HepG2 (cell line): ENCODE results near the gene TDRD9. TPM values are rescaled to one million over a fixed set of nuclear protein-coding genes. Genes with fewer than 3 reads are reported as not detected.
A peak's percentile ranks its signal among the peaks of the same experiment; 100 is the strongest.

Experiments
- ARID2 ChIP-seq: sonication (generic); formaldehyde crosslinking; IDR thresholded peaks from 2 replicates; pipeline ENCODE4 v1.8.1; 2022; ENCODE audit warnings: mild to moderate bottlenecking, missing genetic modification reagents, borderline replicate concordance
- ELF1 ChIP-seq: sonication (generic); formaldehyde crosslinking; IDR thresholded peaks from 2 replicates; pipeline ENCODE4 v1.4.0; 2020; ENCODE audit warnings: missing genetic modification reagents
- HNF4A ChIP-seq: sonication (generic); formaldehyde crosslinking; IDR thresholded peaks from 2 replicates; pipeline ENCODE4 v1.4.0; 2020; ENCODE audit warnings: missing genetic modification reagents
- MED8 ChIP-seq: sonication (generic); formaldehyde crosslinking; IDR thresholded peaks from 2 replicates; pipeline ENCODE4 v1.8.1; 2023; ENCODE audit warnings: mild to moderate bottlenecking, missing genetic modification reagents; ENCODE audit not compliant: insufficient replicate concordance
- MEIS2 ChIP-seq: sonication (generic); formaldehyde crosslinking; IDR thresholded peaks from 2 replicates; pipeline ENCODE4 v1.9.0; 2021; ENCODE audit warnings: mild to moderate bottlenecking, missing genetic modification reagents
- NFAT5 ChIP-seq: sonication (generic); formaldehyde crosslinking; IDR thresholded peaks from 2 replicates; pipeline ENCODE4 v1.4.0; 2020; ENCODE audit warnings: missing genetic modification reagents
- REPIN1 ChIP-seq: sonication (generic); formaldehyde crosslinking; IDR thresholded peaks from 2 replicates; pipeline ENCODE4 v1.8.0; 2022; ENCODE audit warnings: missing genetic modification reagents, low read depth, mild to moderate bottlenecking, borderline replicate concordance
- SALL2 ChIP-seq: sonication (generic); formaldehyde crosslinking; IDR thresholded peaks from 2 replicates; pipeline ENCODE4 v1.8.1; 2023; ENCODE audit warnings: mild to moderate bottlenecking, missing genetic modification reagents, inconsistent platforms
- ZBTB33 ChIP-seq: sonication (generic); formaldehyde crosslinking; IDR thresholded peaks from 2 replicates; pipeline ENCODE4 v1.4.0; 2020; ENCODE audit warnings: missing genetic modification reagents
- ZC3H4 ChIP-seq: sonication (generic); formaldehyde crosslinking; IDR thresholded peaks from 2 replicates; pipeline ENCODE4 v1.4.0; 2020; ENCODE audit warnings: missing genetic modification reagents, borderline replicate concordance
- ZIK1 ChIP-seq: sonication (generic); formaldehyde crosslinking; IDR thresholded peaks from 2 replicates; pipeline ENCODE4 v1.5.0; 2020; ENCODE audit warnings: mild to moderate bottlenecking, low read depth, missing genetic modification reagents, borderline replicate concordance
- ZNF264 ChIP-seq: sonication (generic); formaldehyde crosslinking; IDR thresholded peaks from 2 replicates; pipeline ENCODE4 v1.4.0; 2020; ENCODE audit warnings: missing genetic modification reagents
- ZNF761 ChIP-seq: sonication (generic); formaldehyde crosslinking; conservative IDR thresholded peaks from 2 replicates; pipeline ENCODE4 v1.4.0; 2020; ENCODE audit warnings: mild to moderate bottlenecking, missing genetic modification reagents
- polyA plus RNA-seq, 8 experiments: library from polyadenylated mRNA; depleted of rRNA in 3 of 8; stranded (reverse) in 7 of 8; unstranded in 1 of 8; fragments of >200 nt; fragmentation: Illumina TruSeq in 4 of 8; extraction: Trizol in 4 of 8; gene quantifications; 2 replicates each; pipeline versions ENCODE4 v1.2.1 to v1.2.3, GENCODE V29; 2011 to 2016; ENCODE audit warnings: low read depth in 4 of 8, missing spikeins in 1 of 8, mixed read lengths in 1 of 8; ENCODE audit not compliant: insufficient read depth in 1 of 8
- total RNA-seq, 5 experiments: library from RNA; depleted of rRNA; stranded (reverse); fragments of >200 nt; fragmentation: Illumina TruSeq; extraction: Trizol; gene quantifications; 2 replicates each; pipeline ENCODE4 v1.2.3, GENCODE V29; 2016; ENCODE audit warnings: low read depth in 1 of 5
- TF ChIP-seq, protein P1 (sequence below): IDR thresholded peaks from 2 replicates; pipeline ENCODE4 v1.6.1; 2012; ENCODE audit warnings: low read length, improper control_type of control experiment
- TF ChIP-seq, protein P2 (sequence below): sonication (generic); formaldehyde crosslinking; IDR thresholded peaks from 2 replicates; pipeline ENCODE4 v1.9.0; 2022; ENCODE audit warnings: low read depth, missing genetic modification reagents

Gene TDRD9
- total and polyA plus RNA-seq, 2 of the 13 experiments (the other 11 are each of a cell fraction or from before 2014, with no cell fraction given), result not detected

DNA sequence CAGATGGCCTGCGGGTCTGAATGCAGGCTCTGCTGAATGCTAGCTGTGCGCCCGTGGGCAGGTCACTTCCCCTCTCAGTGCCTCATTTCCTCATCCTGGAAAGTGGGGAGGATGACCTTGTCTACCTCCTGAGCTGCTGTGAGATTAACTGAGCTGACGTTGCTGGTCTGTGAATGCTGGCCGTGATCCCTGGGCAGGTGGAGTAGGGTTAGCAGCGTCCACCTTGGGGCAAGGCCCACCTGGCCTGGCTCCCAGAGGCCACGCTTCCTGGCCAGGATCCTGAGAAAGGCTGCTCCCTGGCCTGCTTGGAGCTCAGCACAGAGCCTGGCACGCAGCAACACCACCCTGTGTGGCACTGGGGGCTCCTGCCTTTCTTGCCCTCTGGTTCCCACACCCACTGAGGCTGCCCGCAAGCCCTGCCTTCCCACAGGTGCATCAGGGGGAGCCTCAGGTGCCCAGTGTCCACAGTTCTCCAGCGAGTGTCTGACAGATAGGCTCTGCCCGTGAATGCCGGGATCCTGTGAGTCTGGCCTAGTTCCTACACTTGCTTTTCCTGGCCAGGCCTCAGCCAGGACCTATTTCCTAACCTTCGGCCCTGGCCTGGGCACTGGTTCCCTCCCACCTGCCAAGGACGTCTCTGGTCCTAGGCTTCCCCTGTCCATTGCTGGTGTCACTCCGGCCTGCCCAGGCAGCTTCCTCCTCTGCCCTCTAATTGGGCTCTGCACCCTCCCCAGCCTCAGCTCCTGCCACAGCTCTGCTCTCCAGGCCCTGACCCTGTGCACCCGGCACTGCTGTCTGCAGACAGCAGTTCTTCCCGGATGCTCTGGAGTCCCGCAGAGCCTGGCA, 37.2 kb upstream of the TDRD9 start (continued):
- TF ChIP-seq, protein P1, sequence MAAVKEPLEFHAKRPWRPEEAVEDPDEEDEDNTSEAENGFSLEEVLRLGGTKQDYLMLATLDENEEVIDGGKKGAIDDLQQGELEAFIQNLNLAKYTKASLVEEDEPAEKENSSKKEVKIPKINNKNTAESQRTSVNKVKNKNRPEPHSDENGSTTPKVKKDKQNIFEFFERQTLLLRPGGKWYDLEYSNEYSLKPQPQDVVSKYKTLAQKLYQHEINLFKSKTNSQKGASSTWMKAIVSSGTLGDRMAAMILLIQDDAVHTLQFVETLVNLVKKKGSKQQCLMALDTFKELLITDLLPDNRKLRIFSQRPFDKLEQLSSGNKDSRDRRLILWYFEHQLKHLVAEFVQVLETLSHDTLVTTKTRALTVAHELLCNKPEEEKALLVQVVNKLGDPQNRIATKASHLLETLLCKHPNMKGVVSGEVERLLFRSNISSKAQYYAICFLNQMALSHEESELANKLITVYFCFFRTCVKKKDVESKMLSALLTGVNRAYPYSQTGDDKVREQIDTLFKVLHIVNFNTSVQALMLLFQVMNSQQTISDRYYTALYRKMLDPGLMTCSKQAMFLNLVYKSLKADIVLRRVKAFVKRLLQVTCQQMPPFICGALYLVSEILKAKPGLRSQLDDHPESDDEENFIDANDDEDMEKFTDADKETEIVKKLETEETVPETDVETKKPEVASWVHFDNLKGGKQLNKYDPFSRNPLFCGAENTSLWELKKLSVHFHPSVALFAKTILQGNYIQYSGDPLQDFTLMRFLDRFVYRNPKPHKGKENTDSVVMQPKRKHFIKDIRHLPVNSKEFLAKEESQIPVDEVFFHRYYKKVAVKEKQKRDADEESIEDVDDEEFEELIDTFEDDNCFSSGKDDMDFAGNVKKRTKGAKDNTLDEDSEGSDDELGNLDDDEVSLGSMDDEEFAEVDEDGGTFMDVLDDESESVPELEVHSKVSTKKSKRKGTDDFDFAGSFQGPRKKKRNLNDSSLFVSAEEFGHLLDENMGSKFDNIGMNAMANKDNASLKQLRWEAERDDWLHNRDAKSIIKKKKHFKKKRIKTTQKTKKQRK, result no peak
- TF ChIP-seq ZIK1 (CRISPR knock-in tag) (0 out of 2 replicates have a peak, but pooled peaks have one; percentile 23), ZNF264 (CRISPR knock-in tag) (peak; percentile 51; the same call in 1 of the 2 replicates), MED8 (CRISPR knock-in tag) (peak; percentile 12), ELF1 (peak; percentile 16; the same call in 1 of the 2 replicates), ZBTB33 (CRISPR knock-in tag) (0 out of 2 replicates have a peak, but pooled peaks have one; percentile 13), SALL2 (CRISPR knock-in tag) (0 out of 2 replicates have a peak, but pooled peaks have one; percentile 38), ARID2 (CRISPR knock-in tag) (no peak), HNF4A (CRISPR knock-in tag) (peak; percentile 34), REPIN1 (CRISPR knock-in tag) (no peak), ZNF761 (CRISPR knock-in tag) (no peak), NFAT5 (CRISPR knock-in tag) (peak; percentile 62; the same call in 1 of the 2 replicates), ZC3H4 (CRISPR knock-in tag) (no peak), MEIS2 (CRISPR knock-in tag) (0 out of 2 replicates have a peak, but pooled peaks have one; percentile 43)
- TF ChIP-seq, protein P2, sequence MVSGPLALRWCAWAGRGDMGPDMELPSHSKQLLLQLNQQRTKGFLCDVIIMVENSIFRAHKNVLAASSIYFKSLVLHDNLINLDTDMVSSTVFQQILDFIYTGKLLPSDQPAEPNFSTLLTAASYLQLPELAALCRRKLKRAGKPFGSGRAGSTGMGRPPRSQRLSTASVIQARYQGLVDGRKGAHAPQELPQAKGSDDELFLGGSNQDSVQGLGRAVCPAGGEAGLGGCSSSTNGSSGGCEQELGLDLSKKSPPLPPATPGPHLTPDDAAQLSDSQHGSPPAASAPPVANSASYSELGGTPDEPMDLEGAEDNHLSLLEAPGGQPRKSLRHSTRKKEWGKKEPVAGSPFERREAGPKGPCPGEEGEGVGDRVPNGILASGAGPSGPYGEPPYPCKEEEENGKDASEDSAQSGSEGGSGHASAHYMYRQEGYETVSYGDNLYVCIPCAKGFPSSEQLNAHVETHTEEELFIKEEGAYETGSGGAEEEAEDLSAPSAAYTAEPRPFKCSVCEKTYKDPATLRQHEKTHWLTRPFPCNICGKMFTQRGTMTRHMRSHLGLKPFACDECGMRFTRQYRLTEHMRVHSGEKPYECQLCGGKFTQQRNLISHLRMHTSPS, result peak; percentile 88
